Smooth muscle cell of the brain vasculature (primary cell): ENCODE results near the gene CEPT1.

Source experiments
- DNase-seq: peaks from one replicate; pipeline ENCODE4 v3.0.0-alpha.2; 2012; ENCODE audit warnings: low read depth, low spot score

CEPT1 gene

GRCh38 chr1:111145963-111146768, 6.1 kb downstream of the CEPT1 start:
- DNase-seq, result no peak

GRCh38 chr1:111147948-111148347, 7.9 kb downstream of the CEPT1 start:
- no peak for DNase-seq

GRCh38 chr1:111148376-111148881, 8.4 kb downstream of the CEPT1 start:
- DNase-seq, result no peak

- DNase-seq, result no peak
Observed at GRCh38 chr1:111151838-111152237, 11.8 kb downstream of the CEPT1 start.

- no peak for DNase-seq
Observed at GRCh38 chr1:111154021-111154999, 14.3 kb downstream of the CEPT1 start.

GRCh38 chr1:111157431-111157830, 17.4 kb downstream of the CEPT1 start:
- no peak for DNase-seq

GRCh38 chr1:111161843-111162487, 21.9 kb downstream of the CEPT1 start:
- DNase-seq, result no peak

- no peak for DNase-seq
Observed at GRCh38 chr1:111162488-111162880, 22.5 kb downstream of the CEPT1 start.

GRCh38 chr1:111163363-111163762, 23.3 kb downstream of the CEPT1 start:
- no peak for DNase-seq

- no peak for DNase-seq
Observed at GRCh38 chr1:111164151-111164550, 24.1 kb downstream of the CEPT1 start.

- no peak for DNase-seq
Observed at GRCh38 chr1:111172463-111172862, 32.4 kb downstream of the CEPT1 start.

- DNase-seq, result no peak
Observed at GRCh38 chr1:111174070-111174469, 34.0 kb downstream of the CEPT1 start.

GRCh38 chr1:111175349-111175748, 35.3 kb downstream of the CEPT1 start:
- no peak for DNase-seq

- DNase-seq, result no peak
Observed at GRCh38 chr1:111176678-111177077, 36.7 kb downstream of the CEPT1 start.

GRCh38 chr1:111179968-111180533, 40.0 kb downstream of the CEPT1 start:
- no peak for DNase-seq

- no peak for DNase-seq
Observed at GRCh38 chr1:111182052-111182451, 42.0 kb downstream of the CEPT1 start.

- DNase-seq, result no peak
Observed at GRCh38 chr1:111183308-111184069, 43.5 kb downstream of the CEPT1 start.

- no peak for DNase-seq
Observed at GRCh38 chr1:111184663-111185062, 44.6 kb downstream of the CEPT1 start.

- DNase-seq, result no peak
Observed at GRCh38 chr1:111190931-111191451, 51.0 kb downstream of the CEPT1 start.

GRCh38 chr1:111191496-111191895, 51.5 kb downstream of the CEPT1 start:
- DNase-seq, result no peak
